GM12873 (cell line): ENCODE data around the gene IRX4.

Experiments
- TF ChIP-seq, protein P1 (sequence below): IDR thresholded peaks from 2 replicates; pipeline ENCODE4 v1.5.1; 2012; ENCODE audit warnings: low read depth, mild to moderate bottlenecking, moderate library complexity, low read length, control low read depth; ENCODE audit not compliant: insufficient read depth; ENCODE audit errors: missing control alignments

Gene IRX4

DNA sequence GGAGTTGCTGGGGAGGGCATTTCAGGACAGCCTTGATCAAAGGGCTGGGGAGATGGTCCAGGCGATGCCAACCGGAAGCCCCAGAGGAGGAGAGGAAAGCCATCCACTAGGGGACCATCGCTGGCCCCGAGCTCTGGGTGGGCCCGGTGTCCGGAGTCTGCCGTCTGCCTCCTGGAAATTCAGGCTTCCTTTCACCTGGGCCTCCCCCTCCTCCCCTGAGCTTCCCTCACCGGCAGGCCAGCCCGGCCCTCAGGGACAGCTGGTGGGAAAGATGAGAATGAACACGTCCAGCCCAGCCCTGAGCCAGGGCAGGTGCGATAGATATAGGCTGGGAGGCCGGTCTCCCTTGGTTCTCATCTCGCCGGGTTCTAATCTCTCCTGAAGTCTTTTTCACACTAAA, 17.2 kb downstream of the IRX4 start:
- TF ChIP-seq, protein P1, sequence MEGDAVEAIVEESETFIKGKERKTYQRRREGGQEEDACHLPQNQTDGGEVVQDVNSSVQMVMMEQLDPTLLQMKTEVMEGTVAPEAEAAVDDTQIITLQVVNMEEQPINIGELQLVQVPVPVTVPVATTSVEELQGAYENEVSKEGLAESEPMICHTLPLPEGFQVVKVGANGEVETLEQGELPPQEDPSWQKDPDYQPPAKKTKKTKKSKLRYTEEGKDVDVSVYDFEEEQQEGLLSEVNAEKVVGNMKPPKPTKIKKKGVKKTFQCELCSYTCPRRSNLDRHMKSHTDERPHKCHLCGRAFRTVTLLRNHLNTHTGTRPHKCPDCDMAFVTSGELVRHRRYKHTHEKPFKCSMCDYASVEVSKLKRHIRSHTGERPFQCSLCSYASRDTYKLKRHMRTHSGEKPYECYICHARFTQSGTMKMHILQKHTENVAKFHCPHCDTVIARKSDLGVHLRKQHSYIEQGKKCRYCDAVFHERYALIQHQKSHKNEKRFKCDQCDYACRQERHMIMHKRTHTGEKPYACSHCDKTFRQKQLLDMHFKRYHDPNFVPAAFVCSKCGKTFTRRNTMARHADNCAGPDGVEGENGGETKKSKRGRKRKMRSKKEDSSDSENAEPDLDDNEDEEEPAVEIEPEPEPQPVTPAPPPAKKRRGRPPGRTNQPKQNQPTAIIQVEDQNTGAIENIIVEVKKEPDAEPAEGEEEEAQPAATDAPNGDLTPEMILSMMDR = no peak

DNA sequence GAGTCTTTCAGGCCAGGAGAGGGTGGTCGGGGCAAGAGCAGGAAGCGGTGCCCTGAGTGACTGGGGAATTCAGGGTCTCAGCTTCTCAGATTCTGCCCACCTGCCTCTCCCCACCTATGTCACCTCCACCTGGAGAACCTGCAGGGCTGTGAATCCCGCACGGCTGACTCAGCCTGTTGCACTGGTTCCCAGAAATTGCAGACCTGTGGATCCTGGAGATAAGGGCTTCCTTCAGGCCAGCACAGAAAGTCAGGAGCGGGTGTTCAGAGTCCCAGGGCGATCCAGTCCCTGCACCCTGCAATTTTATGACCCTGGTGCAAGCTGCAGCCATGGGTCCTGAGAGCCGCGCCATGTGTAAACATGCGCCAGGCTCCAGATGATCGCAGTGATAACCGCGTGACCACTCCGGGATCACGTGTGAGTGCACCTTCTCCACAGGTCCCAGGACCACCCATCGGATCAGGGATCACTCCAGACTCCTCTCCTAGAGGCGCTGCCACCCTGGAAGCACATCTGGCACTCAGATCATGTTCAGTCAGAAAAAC, 17.8 kb downstream of the IRX4 start:
- TF ChIP-seq, protein P1 = no peak

DNA sequence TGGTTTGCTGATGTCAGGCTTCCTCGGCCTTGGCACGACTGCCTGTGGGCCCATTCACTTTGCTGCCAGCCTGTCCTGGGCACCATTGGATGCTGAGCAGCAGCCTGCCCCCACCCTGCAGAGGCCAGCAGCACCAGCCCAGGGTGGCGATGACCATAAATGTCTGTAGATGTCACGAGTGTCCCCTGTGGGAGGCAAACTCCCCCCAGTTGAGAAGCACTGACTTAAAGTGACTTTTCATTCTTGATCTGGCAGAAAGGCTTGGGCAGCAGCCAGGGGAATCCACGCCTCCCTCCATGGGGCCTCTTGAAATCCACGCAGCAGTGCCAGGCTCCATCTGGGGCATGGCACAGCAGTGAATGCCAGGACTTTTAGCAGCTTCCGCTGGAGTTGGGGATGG, 21.8 kb downstream of the IRX4 start:
- TF ChIP-seq, protein P1 = no peak

DNA sequence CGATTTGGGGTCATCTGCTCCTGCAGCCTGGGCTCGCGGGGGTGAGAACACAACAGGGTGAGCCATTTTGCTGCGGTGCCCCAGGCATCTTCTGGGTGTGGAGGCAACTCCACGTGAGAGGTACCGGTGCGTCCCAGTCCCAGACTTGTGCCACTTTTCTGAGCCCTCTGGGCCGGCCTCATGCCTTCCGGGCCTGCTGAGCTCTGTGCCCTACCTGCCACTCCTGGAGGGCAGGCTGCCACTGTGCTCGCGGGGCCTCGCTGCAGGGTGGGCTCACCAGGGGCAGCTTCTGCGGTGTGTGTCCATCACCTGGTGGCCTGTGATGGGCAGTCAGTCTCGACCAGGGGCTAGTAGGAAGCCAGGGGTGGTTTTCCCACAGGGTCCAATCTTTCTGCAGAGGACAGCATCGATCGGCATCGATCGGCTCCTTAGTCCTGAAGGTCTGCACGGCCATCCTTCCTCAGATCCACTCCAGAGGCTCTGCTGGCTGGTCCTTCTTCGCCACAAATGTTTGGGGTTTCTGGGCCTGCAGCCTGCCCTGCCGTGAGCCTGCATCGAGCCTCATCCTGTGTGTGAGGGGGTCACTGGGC, 22.6 kb downstream of the IRX4 start:
- TF ChIP-seq, protein P1 = no peak

GRCh38 chr5:1859099-1859498, 23.6 kb downstream of the IRX4 start:
- TF ChIP-seq, protein P1 = no peak

DNA sequence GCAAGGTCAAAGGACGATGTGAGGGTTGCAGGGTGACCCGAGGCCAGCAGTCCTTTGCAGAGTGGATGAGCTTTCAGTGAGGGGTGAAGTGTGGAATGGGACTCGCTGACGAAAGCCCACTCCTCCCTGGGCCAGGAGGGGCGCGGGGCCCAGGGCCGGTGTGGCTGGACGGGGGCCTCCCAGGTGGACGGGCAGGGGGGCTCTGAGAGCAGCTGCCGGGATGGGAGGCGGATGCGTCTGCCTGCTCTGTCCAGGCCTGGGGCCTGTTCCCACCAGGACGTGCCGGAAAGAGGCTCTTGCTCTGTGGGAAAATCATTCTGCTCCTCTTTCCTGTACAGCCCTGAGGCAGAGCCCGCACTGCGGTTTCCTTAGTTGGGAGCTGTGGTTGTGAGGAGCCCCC, 24.3 kb downstream of the IRX4 start:
- TF ChIP-seq, protein P1 = no peak

DNA sequence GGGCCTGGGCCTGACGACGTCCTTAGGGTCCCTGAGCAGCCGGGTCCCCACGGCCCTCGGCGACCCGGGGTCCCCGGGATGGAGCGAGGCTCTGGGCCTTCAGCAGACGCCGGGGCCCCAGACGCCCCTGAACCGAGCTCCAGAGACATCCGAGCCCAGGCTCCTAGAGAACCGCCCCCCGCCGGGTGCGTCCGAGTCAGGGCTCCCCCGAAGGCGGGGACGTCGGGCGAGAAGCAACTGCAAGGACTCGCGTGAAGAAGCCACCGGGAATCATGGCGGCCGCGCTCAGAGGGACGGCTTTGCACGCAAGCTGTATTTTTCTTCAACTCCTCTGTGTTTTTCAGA, 25.5 kb downstream of the IRX4 start:
- TF ChIP-seq, protein P1 = no peak
